NCI-H2029 treated with DMSO at 0.1 percent for 48 hours (cell line): ENCODE results near the gene SAP30BP.
"Not testable (repeated sequence)": the region's sequence is repeated elsewhere in the genome, so short reads cannot be mapped to it uniquely, and the experiment has no call there.

Experiments used
- DNase-seq: peaks from one replicate; lab custom pipeline; 2025; lab: John Stamatoyannopoulos, UW

Gene SAP30BP

GRCh38 chr17:75634376-75634740, 32.8 kb upstream of the SAP30BP start:
- no peak for DNase-seq

GRCh38 chr17:75634754-75635609, 32.2 kb upstream of the SAP30BP start:
- no peak for DNase-seq

GRCh38 chr17:75635610-75636202, 31.4 kb upstream of the SAP30BP start:
- no peak for DNase-seq

GRCh38 chr17:75636381-75637142, 30.6 kb upstream of the SAP30BP start:
- no peak for DNase-seq

- DNase-seq, result no peak
These were observed 30.0 kb upstream of the SAP30BP start for GRCh38 chr17:75637143-75637538.

- no peak for DNase-seq
These were observed 29.6 kb upstream of the SAP30BP start for GRCh38 chr17:75637551-75637950.

- not testable (repeated sequence) for DNase-seq
These were observed 29.1 kb upstream of the SAP30BP start for GRCh38 chr17:75638039-75638438.

GRCh38 chr17:75638893-75639292, 28.2 kb upstream of the SAP30BP start:
- DNase-seq, result no peak

- no peak for DNase-seq
These were observed 27.8 kb upstream of the SAP30BP start for GRCh38 chr17:75639327-75639726.

GRCh38 chr17:75639771-75640555, 27.2 kb upstream of the SAP30BP start:
- no peak for DNase-seq

GRCh38 chr17:75640556-75641119, 26.5 kb upstream of the SAP30BP start:
- no peak for DNase-seq

- DNase-seq, result no peak
These were observed 25.8 kb upstream of the SAP30BP start for GRCh38 chr17:75641343-75641742.

- no peak for DNase-seq
These were observed 24.9 kb upstream of the SAP30BP start for GRCh38 chr17:75642182-75642783.

- DNase-seq, result no peak
These were observed 24.1 kb upstream of the SAP30BP start for GRCh38 chr17:75642784-75643642.

- DNase-seq, result no peak
These were observed 23.5 kb upstream of the SAP30BP start for GRCh38 chr17:75643643-75644017.

GRCh38 chr17:75645501-75645888, 21.6 kb upstream of the SAP30BP start:
- DNase-seq, result no peak

- no peak for DNase-seq
These were observed 21.1 kb upstream of the SAP30BP start for GRCh38 chr17:75645889-75646637.

- DNase-seq, result no peak
These were observed 20.5 kb upstream of the SAP30BP start for GRCh38 chr17:75646638-75646992.

GRCh38 chr17:75647061-75647460, 20.1 kb upstream of the SAP30BP start:
- DNase-seq, result no peak

- DNase-seq, result no peak
These were observed 19.2 kb upstream of the SAP30BP start for GRCh38 chr17:75647921-75648320.
